ENCODE data around the gene ITPA.
A peak's percentile ranks its signal among the peaks of the same experiment; 100 is the strongest.

The ITPA gene

GRCh38 chr20:3209257-3209945 is at the start of gene ITPA:
ITPA (plus strand) TSS chr20:3209498; CDS start chr20:3209552, 54 bp downstream.
- peak; percentile 42 for DNase-seq

- DNase-seq: no peak
Observed at GRCh38 chr20:3160418-3160817, 48.9 kb upstream of the ITPA start.

GRCh38 chr20:3161316-3162079 is 47.8 kb upstream of the ITPA start:
- DNase-seq: no peak

GRCh38 chr20:3162080-3162611 is 47.2 kb upstream of the ITPA start:
- DNase-seq: no peak

- DNase-seq: no peak
Observed at GRCh38 chr20:3163099-3164042, 45.9 kb upstream of the ITPA start.

- DNase-seq: no peak
Observed at GRCh38 chr20:3164043-3164762, 45.1 kb upstream of the ITPA start.

GRCh38 chr20:3164763-3165410 is 44.4 kb upstream of the ITPA start:
- DNase-seq: no peak

- DNase-seq: no peak
Observed at GRCh38 chr20:3165473-3166337, 43.6 kb upstream of the ITPA start.

GRCh38 chr20:3166338-3166912 is 42.9 kb upstream of the ITPA start:
- no peak for DNase-seq

GRCh38 chr20:3166913-3167342 is 42.4 kb upstream of the ITPA start:
- DNase-seq: no peak

- DNase-seq: no peak
Observed at GRCh38 chr20:3167738-3168078, 41.6 kb upstream of the ITPA start.

- no peak for DNase-seq
Observed at GRCh38 chr20:3168079-3168828, 41.0 kb upstream of the ITPA start.

- no peak for DNase-seq
Observed at GRCh38 chr20:3168829-3169590, 40.3 kb upstream of the ITPA start.

GRCh38 chr20:3171391-3172125 is 37.7 kb upstream of the ITPA start:
- DNase-seq: no peak

- no peak for DNase-seq
Observed at GRCh38 chr20:3172126-3172932, 37.0 kb upstream of the ITPA start.

- DNase-seq: peak; percentile 15
Observed at GRCh38 chr20:3172933-3173609, 36.2 kb upstream of the ITPA start, which contains the start of gene LZTS3. LZTS3 (minus strand) TSS chr20:3173549; CDS start chr20:3167163, 6,386 bp downstream.

Data from MV-4-11 (cell line).